Measurements from ENCODE around the gene GUCA1A. TPM values are rescaled to one million over a fixed set of nuclear protein-coding genes. Genes with fewer than 3 reads are reported as not detected.
"Not testable (repeated sequence)": the region's sequence is repeated elsewhere in the genome, so short reads cannot be mapped to it uniquely, and the experiment has no call there.

Gene GUCA1A
- total RNA-seq, 1 experiment from 2014 or later = not detected

GRCh38 chr6:42177514-42178364 is 4.6 kb downstream of the GUCA1A start:
- Histone ChIP-seq H3K27ac (no peak overlapping the region), H3K36me3 (no peaks in the 10 kb centered on the region), H3K4me1 (no peaks in the 10 kb centered on the region), H3K9me3 (replicated peaks) (no peaks in the 10 kb centered on the region), H3K4me3 (no peak overlapping the region), H3K27me3 (no peaks in the 10 kb centered on the region)
- no peak for DNase-seq

GRCh38 chr6:42179261-42179944 is 6.2 kb downstream of the GUCA1A start:
- H3K4me3 ChIP-seq = no peak overlapping the region
- no peak overlapping the region for H3K27ac ChIP-seq
- no peaks in the 10 kb centered on the region for H3K9me3 ChIP-seq (replicated peaks)
- no peaks in the 10 kb centered on the region for H3K36me3 ChIP-seq
- no peaks in the 10 kb centered on the region for H3K4me1 ChIP-seq
- no peak for DNase-seq
- no peaks in the 10 kb centered on the region for H3K27me3 ChIP-seq

GRCh38 chr6:42179945-42180313 is 6.8 kb downstream of the GUCA1A start:
- H3K4me1 ChIP-seq = no peaks in the 10 kb centered on the region
- H3K9me3 ChIP-seq (replicated peaks) = no peaks in the 10 kb centered on the region
- no peak overlapping the region for H3K4me3 ChIP-seq
- no peak for DNase-seq
- no peak overlapping the region for H3K27ac ChIP-seq
- H3K36me3 ChIP-seq = no peaks in the 10 kb centered on the region
- H3K27me3 ChIP-seq = no peaks in the 10 kb centered on the region

- no peak for DNase-seq
- no peaks in the 10 kb centered on the region for H3K36me3 ChIP-seq
- no peaks in the 10 kb centered on the region for H3K9me3 ChIP-seq (replicated peaks)
- H3K4me1 ChIP-seq = no peaks in the 10 kb centered on the region
- no peak overlapping the region for H3K4me3 ChIP-seq
- H3K27ac ChIP-seq = no peak overlapping the region
- H3K27me3 ChIP-seq = no peaks in the 10 kb centered on the region
Measured at GRCh38 chr6:42182101-42182500, 8.9 kb downstream of the GUCA1A start.

- Histone ChIP-seq H3K9me3 (replicated peaks) (no peaks in the 10 kb centered on the region), H3K4me1 (no peaks in the 10 kb centered on the region), H3K36me3 (no peaks in the 10 kb centered on the region), H3K27me3 (no peaks in the 10 kb centered on the region), H3K4me3 (no peak overlapping the region), H3K27ac (no peak overlapping the region)
- no peak for DNase-seq
Measured at GRCh38 chr6:42184475-42184874, 11.3 kb downstream of the GUCA1A start.

- Histone ChIP-seq H3K4me3 (no peak overlapping the region), H3K27me3 (no peaks in the 10 kb centered on the region), H3K27ac (no peak overlapping the region)
Measured at GRCh38 chr6:42185597-42185996, 12.4 kb downstream of the GUCA1A start.

GRCh38 chr6:42188406-42188805 is 15.2 kb downstream of the GUCA1A start:
- Histone ChIP-seq H3K27me3 (no peaks in the 10 kb centered on the region), H3K36me3 (no peaks in the 10 kb centered on the region), H3K4me1 (peaks cover 5% of the 10 kb centered on the region; the same call in 1 of the 2 replicates), H3K4me3 (no peak overlapping the region), H3K9me3 (replicated peaks) (no peaks in the 10 kb centered on the region), H3K27ac (no peak overlapping the region)
- no peak for DNase-seq

More at GRCh38 chr6:42185597-42185996, 12.4 kb downstream of the GUCA1A start:
- no peak for DNase-seq
- Histone ChIP-seq H3K9me3 (replicated peaks) (no peaks in the 10 kb centered on the region), H3K4me1 (no peaks in the 10 kb centered on the region), H3K36me3 (no peaks in the 10 kb centered on the region)

- no peaks in the 10 kb centered on the region for H3K9me3 ChIP-seq (replicated peaks)
- no peak overlapping the region for H3K27ac ChIP-seq
- peak; percentile 67 to 84 for DNase-seq
- no peak overlapping the region for H3K4me3 ChIP-seq
- no peaks in the 10 kb centered on the region for H3K27me3 ChIP-seq
- H3K4me1 ChIP-seq = peaks cover 5% of the 10 kb centered on the region; the same call in 1 of the 2 replicates
- H3K36me3 ChIP-seq = no peaks in the 10 kb centered on the region
Measured at GRCh38 chr6:42190554-42191183, 17.5 kb downstream of the GUCA1A start.

GRCh38 chr6:42192385-42192784 is 19.2 kb downstream of the GUCA1A start:
- H3K27ac ChIP-seq; H3K4me1 ChIP-seq; DNase-seq; H3K27me3 ChIP-seq; H3K9me3 ChIP-seq (replicated peaks); H3K4me3 ChIP-seq; H3K36me3 ChIP-seq: not testable (repeated sequence)

- H3K27ac ChIP-seq = no peak overlapping the region
- DNase-seq = no peak
- H3K4me3 ChIP-seq = no peak overlapping the region
- no peaks in the 10 kb centered on the region for H3K27me3 ChIP-seq
- peaks cover 5% of the 10 kb centered on the region; the same call in 1 of the 2 replicates for H3K4me1 ChIP-seq
- H3K9me3 ChIP-seq (replicated peaks) = no peaks in the 10 kb centered on the region
- H3K36me3 ChIP-seq = no peaks in the 10 kb centered on the region
Measured at GRCh38 chr6:42193491-42193894, 20.3 kb downstream of the GUCA1A start.

GRCh38 chr6:42194056-42194455 is 20.9 kb downstream of the GUCA1A start:
- no peak for DNase-seq
- Histone ChIP-seq H3K27ac (no peak overlapping the region), H3K9me3 (replicated peaks) (no peaks in the 10 kb centered on the region), H3K4me3 (no peak overlapping the region), H3K4me1 (peaks cover 5% of the 10 kb centered on the region; the same call in 1 of the 2 replicates), H3K36me3 (no peaks in the 10 kb centered on the region), H3K27me3 (no peaks in the 10 kb centered on the region)

GRCh38 chr6:42195415-42195814 is 22.3 kb downstream of the GUCA1A start:
- Histone ChIP-seq H3K4me1 (peaks cover 5% of the 10 kb centered on the region; the same call in 1 of the 2 replicates), H3K27me3 (no peaks in the 10 kb centered on the region), H3K27ac (no peak overlapping the region), H3K4me3 (no peak overlapping the region), H3K9me3 (replicated peaks) (no peaks in the 10 kb centered on the region), H3K36me3 (no peaks in the 10 kb centered on the region)
- no peak for DNase-seq

GRCh38 chr6:42197555-42198362 is 24.6 kb downstream of the GUCA1A start:
- no peak overlapping the region for H3K4me3 ChIP-seq
- H3K27ac ChIP-seq = no peak overlapping the region
- H3K36me3 ChIP-seq = no peaks in the 10 kb centered on the region
- DNase-seq = no peak
- H3K4me1 ChIP-seq = no peaks in the 10 kb centered on the region; the same call in 1 of the 2 replicates
- H3K9me3 ChIP-seq (replicated peaks) = no peaks in the 10 kb centered on the region
- H3K27me3 ChIP-seq = no peaks in the 10 kb centered on the region
